SK-N-MC (cell line): Measurements from ENCODE around the gene ZSWIM4.
A peak's percentile ranks its signal among the peaks of the same experiment; 100 is the strongest.

Experiments
- DNase-seq: peaks from one replicate; pipeline ENCODE4 v3.0.0-alpha.2; 2011; ENCODE audit warnings: low read depth, low spot score
- H3K27ac ChIP-seq: fragments of 200-600 bp; sonication (generic); 2 replicates; pipeline ENCODE4 v1.5.1; 2016; ENCODE audit warnings: mixed run types
- H3K36me3 ChIP-seq: fragments of 200-600 bp; sonication (generic); 2 replicates; pipeline ENCODE4 v1.6.1; 2017; ENCODE audit warnings: antibody characterized with exemption, low read length, mixed read lengths; ENCODE audit not compliant: insufficient read depth
- H3K4me3 ChIP-seq: fragments of 200-600 bp; sonication (generic); 2 replicates; pipeline ENCODE4 v1.5.1; 2016
- H3K9ac ChIP-seq: fragments of 200-600 bp; sonication (generic); 2 replicates; pipeline ENCODE4 v1.8.0; 2017; ENCODE audit warnings: mixed run types, mixed read lengths; ENCODE audit not compliant: insufficient read length
- H3K9me3 ChIP-seq: fragments of 200-600 bp; sonication (generic); 2 replicates; pipeline ENCODE4 v1.6.1; 2017; ENCODE audit warnings: low read depth, mild to moderate bottlenecking, antibody characterized with exemption, low read length, moderate library complexity, mixed read lengths
- EZH2 ChIP-seq: fragments of 200-600 bp; sonication (generic); IDR thresholded peaks from one replicate; pipeline ENCODE4 v1.6.1; 2017; ENCODE audit warnings: antibody characterized with exemption
- FOXP2 ChIP-seq: optimal IDR thresholded peaks from 2 replicates; pipeline ENCODE3; 2011; ENCODE audit warnings: mild to moderate bottlenecking, moderate library complexity; ENCODE audit not compliant: insufficient read depth; ENCODE audit errors: extremely low read length, control extremely low read depth
- POLR2AphosphoS5 ChIP-seq: IDR thresholded peaks from 2 replicates; pipeline ENCODE4 v1.6.1; 2012; ENCODE audit warnings: mild to moderate bottlenecking, low read depth, low read length, borderline replicate concordance

The ZSWIM4 gene

DNA sequence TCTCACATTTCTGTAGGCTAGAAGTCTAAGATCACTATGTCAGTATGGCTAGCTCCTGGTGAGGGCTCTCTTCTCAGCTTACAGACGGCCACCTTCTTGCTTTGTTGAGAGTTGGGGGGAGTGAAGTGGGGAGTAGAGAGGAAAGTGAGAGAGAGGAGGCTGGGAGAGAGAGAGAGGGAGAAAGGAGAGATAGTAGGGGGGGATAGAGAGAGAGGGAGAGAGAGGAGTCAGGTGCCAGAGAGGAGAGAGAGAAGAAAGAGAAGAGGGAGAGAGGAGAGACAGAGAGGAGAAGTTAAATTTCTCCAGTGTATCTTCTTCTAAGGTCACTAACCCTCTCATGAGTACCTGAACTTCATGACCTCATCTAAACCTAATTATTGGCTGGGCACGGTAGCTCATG lies 28.7 kb downstream of the ZSWIM4 start:
- Histone ChIP-seq H3K9me3 (no peaks in the 10 kb centered on the region), H3K9ac (no peak overlapping the region), H3K27ac (no peak overlapping the region), H3K36me3 (no peaks in the 10 kb centered on the region; the same call in 1 of the 2 replicates), H3K4me3 (no peak overlapping the region)
- TF ChIP-seq POLR2AphosphoS5 (no peak), EZH2 (no peak), FOXP2 (no peak)
- DNase-seq = no peak

GRCh38 chr19:13824703-13825102 lies 29.5 kb downstream of the ZSWIM4 start:
- no peak overlapping the region for H3K9ac ChIP-seq
- no peaks in the 10 kb centered on the region; the same call in 1 of the 2 replicates for H3K36me3 ChIP-seq
- H3K27ac ChIP-seq = no peak overlapping the region
- no peak for DNase-seq
- H3K4me3 ChIP-seq = no peak overlapping the region
- TF ChIP-seq FOXP2 = no peak
- TF ChIP-seq POLR2AphosphoS5 = no peak
- TF ChIP-seq EZH2 = no peak
- no peaks in the 10 kb centered on the region for H3K9me3 ChIP-seq

DNA sequence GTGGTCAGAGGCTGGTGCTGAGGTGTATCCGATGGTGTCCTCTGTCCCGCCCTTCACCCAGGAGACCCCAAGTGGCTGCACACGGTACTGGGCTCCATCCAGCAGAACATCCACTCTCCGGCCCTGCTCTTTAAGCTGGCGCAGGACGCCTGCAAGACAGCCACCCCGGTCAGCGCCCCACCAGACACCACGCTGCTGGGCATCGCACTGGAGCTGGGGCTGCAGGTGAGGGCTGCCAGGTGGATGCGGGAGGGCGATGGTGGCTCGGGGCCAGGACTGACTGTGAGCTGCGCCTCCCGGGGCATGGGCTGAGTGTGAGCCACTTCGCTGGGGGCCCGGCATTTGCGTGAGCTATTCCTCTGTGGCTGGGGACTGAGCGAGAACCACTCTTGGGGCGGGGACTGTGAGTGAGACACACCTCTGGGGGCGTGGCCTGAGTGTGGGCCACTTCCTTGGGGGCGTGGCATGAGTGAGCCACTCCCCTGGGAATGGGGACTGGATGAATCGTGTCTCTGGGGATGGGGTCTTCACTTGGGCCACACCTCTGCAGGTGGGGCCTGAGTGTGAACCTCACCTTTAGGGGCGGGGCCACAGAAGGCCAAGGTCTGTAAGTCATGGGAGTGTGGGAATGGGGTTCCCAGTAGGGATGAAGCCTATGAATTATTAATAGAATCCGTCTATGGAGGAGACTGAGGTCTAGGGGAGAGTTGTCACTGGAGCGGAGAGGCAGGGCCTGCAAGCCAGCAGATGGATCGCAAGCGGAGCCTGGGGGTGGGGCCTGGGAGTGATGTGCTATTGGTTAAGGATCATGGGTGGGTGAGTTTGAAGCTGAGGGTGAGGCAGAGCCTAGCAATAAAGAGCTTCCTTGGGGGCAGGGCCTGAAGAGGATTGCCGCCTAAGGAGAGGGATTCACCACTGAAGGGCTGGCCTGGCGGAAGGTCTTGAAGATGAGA lies 30.5 kb downstream of the ZSWIM4 start:
- no peaks in the 10 kb centered on the region; the same call in 1 of the 2 replicates for H3K36me3 ChIP-seq
- DNase-seq = no peak
- H3K9ac ChIP-seq = no peak overlapping the region

GRCh38 chr19:13826652-13827235 lies 31.5 kb downstream of the ZSWIM4 start:
- no peaks in the 10 kb centered on the region for H3K9me3 ChIP-seq
- H3K36me3 ChIP-seq = no peaks in the 10 kb centered on the region; the same call in 1 of the 2 replicates
- no peak overlapping the region for H3K4me3 ChIP-seq
- no peak for DNase-seq
- no peak overlapping the region for H3K9ac ChIP-seq
- no peak overlapping the region for H3K27ac ChIP-seq
- TF ChIP-seq POLR2AphosphoS5 = no peak

More for the DNA sequence above, 30.5 kb downstream of the ZSWIM4 start:
- Histone ChIP-seq H3K9me3 (no peaks in the 10 kb centered on the region), H3K4me3 (0 out of 2 replicates have a peak overlapping the region, but pooled peaks have one; percentile 33), H3K27ac (no peak overlapping the region)
- no peak for TF ChIP-seq EZH2
- TF ChIP-seq FOXP2 = no peak
- no peak for TF ChIP-seq POLR2AphosphoS5

DNA sequence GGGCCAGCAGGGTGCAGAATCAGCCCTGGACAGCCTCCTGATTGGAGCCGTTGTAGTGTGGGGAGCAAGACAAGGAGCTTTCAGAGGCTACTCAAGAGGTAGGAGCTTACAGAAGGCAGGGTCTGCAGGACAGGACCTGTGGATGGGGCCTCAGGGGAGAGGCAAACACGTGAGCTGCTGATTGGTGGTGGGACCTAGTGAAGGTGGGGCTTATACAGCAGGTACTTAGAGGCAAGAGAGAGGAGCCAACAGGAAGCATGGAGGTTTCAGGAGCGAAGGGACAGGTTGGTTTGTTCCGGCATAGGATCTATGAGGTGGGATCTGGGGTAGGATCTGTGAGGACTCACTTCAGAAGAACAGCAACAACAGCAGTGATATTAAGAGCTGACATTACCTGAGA lies 32.4 kb downstream of the ZSWIM4 start:
- no peaks in the 10 kb centered on the region; the same call in 1 of the 2 replicates for H3K36me3 ChIP-seq
- H3K9me3 ChIP-seq = no peaks in the 10 kb centered on the region
- no peak overlapping the region for H3K4me3 ChIP-seq
- 0 out of 2 replicates have a peak overlapping the region, but pooled peaks have one; percentile 13 for H3K27ac ChIP-seq
- H3K9ac ChIP-seq = no peak overlapping the region
- TF ChIP-seq FOXP2 (no peak), EZH2 (no peak), POLR2AphosphoS5 (no peak)
- DNase-seq = no peak

DNA sequence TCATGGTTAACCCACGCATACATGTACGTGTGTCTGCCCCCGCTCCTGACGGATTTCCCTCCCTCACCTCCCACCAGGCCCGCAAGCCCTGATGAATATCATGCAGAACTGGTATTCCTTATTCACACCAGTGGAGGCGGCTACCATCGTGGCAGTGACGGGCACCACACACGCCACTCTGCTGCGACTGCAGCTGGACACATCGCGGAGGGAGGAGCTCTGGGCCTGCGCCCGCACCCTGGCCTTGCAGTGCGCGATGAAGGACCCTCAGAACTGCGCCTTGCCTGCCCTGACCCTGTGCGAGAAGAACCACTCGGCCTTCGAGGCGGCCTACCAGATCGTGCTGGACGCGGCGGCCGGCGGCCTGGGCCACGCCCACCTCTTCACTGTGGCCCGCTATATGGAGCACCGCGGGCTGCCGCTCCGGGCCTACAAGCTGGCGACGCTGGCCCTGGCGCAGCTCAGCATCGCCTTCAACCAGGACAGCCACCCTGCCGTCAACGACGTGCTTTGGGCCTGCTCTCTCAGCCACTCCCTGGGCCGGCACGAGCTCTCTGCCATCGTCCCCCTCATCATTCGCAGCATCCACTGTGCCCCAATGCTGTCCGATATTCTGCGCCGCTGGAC lies 35.0 kb downstream of the ZSWIM4 start:
- TF ChIP-seq POLR2AphosphoS5 (no peak), FOXP2 (no peak), EZH2 (no peak)
- Histone ChIP-seq H3K27ac (no peak overlapping the region), H3K4me3 (no peak overlapping the region), H3K36me3 (peaks cover 12% of the 10 kb centered on the region; the same call in 1 of the 2 replicates), H3K9me3 (no peaks in the 10 kb centered on the region), H3K9ac (no peak overlapping the region)
- no peak for DNase-seq

DNA sequence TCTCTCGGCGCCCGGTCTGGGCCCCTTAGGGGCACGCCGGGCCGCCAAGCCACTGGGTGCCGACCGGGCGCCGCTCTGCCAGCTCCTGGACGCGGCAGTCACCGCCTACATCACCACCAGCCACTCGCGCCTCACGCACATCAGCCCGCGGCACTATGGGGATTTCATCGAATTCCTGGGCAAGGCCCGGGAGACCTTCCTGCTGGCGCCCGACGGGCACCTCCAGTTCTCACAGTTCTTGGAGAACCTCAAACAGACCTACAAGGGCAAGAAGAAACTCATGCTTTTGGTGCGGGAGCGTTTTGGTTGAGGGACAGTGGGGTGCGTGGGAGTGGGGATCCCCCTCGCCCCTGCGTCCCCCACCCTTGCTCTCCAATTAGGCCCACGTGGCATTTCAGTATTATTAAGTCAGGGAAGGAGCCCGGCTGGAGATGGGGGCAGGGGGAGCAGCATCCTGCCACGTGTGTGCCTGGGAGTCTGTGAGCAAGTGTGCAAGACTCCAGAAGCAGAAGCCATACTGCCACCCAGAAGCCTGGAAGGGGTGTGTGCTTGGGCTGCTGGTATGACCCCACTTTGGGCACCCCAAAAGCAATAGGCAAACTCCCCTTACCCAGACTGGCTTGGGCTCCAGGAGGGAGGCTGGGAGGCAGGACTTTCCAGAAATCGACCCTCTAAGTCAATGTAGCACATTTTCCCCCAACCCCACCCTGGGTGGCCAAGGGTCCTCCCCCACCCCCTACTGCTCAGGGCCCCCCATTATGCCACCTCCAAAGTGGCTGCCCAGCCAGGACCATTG lies 35.7 kb downstream of the ZSWIM4 start:
- DNase-seq = no peak
- no peak for TF ChIP-seq EZH2
- TF ChIP-seq FOXP2 = no peak
- TF ChIP-seq POLR2AphosphoS5 = no peak; the same call in 1 of the 2 replicates
- Histone ChIP-seq H3K4me3 (no peak overlapping the region), H3K27ac (0 out of 2 replicates have a peak overlapping the region, but pooled peaks have one; percentile 13), H3K36me3 (peaks cover 14% of the 10 kb centered on the region; the same call in 1 of the 2 replicates), H3K9me3 (no peaks in the 10 kb centered on the region), H3K9ac (no peak overlapping the region)
